Breast epithelium (tissue), 4 donors: ENCODE measurements around the gene CWC25. TPM values are rescaled to one million over a fixed set of nuclear protein-coding genes. Genes with fewer than 3 reads are reported as not detected.
"Not testable (repeated sequence)": the region's sequence is repeated elsewhere in the genome, so short reads cannot be mapped to it uniquely, and the experiment has no call there.

Experiments
- DNase-seq, 2 donors: peaks; one replicate each; pipeline ENCODE4 v3.0.0-alpha.2; 2019; ENCODE audit warnings: low spot score in 2 of 2
- H3K27ac ChIP-seq, 2 donors: fragments of 200-600 bp; sonication (generic) in 1 of 2; one replicate each; pipeline ENCODE4 v1.5.1; 2016 to 2019; ENCODE audit warnings: mild to moderate bottlenecking in 1 of 2
- H3K27me3 ChIP-seq, 2 donors: fragments of 200-600 bp; sonication (generic) in 1 of 2; one replicate each; pipeline versions ENCODE4 v1.5.1 to v1.6.0; 2017 to 2019; ENCODE audit warnings: control low read depth in 1 of 2, mild to moderate bottlenecking in 1 of 2
- H3K36me3 ChIP-seq: fragments of 200-600 bp; one replicate; pipeline ENCODE4 v1.5.1; 2019
- H3K4me1 ChIP-seq, 2 donors: fragments of 200-600 bp; sonication (generic); one replicate each; pipeline ENCODE4 v1.5.1; 2016 to 2019; ENCODE audit warnings: control low read depth in 1 of 2
- H3K4me3 ChIP-seq, 3 donors: fragments of 200-600 bp; sonication (generic); 1 replicate in 2 of 3; 2 replicates in 1 of 3; pipeline ENCODE4 v1.5.1; 2016 to 2019; ENCODE audit warnings: mild to moderate bottlenecking in 3 of 3, moderate library complexity in 2 of 3
- H3K9me3 ChIP-seq, 2 donors: fragments of 200-600 bp; sonication (generic) in 1 of 2; one replicate each; pipeline ENCODE4 v1.5.1; 2016 to 2019; ENCODE audit warnings: control low read depth in 1 of 2
- POLR2A ChIP-seq: fragments of 450-650 bp; IDR thresholded peaks from one replicate; pipeline ENCODE4 v1.6.1; 2016; ENCODE audit warnings: antibody characterized with exemption, mild to moderate bottlenecking, moderate library complexity
- POLR2AphosphoS5 ChIP-seq, 3 donors: sonication (generic); formaldehyde crosslinking; IDR thresholded peaks; one replicate each; pipeline ENCODE4 v1.6.1; 2017; ENCODE audit warnings: antibody characterized with exemption in 3 of 3
- intact Hi-C: fragments of 100-400 bp; cut with DNase I; formaldehyde crosslinking; loops from one replicate; pipeline ENCODE4 v1.15.1; 2023; ENCODE audit warnings: low total_unique reads
- total RNA-seq, 3 donors: library from RNA; depleted of rRNA; stranded (reverse); fragments of >200 nt; gene quantifications; one replicate each; pipeline ENCODE4 v1.1.0, GENCODE V29; 2016
- TF ChIP-seq, protein P1 (sequence below), 3 donors: fragments of 450-650 bp; IDR thresholded peaks; one replicate each; pipeline ENCODE4 v1.5.1; 2016 to 2017; ENCODE audit warnings: antibody characterized with exemption in 3 of 3, mild to moderate bottlenecking in 3 of 3, moderate library complexity in 3 of 3

CWC25 gene
- total RNA-seq, 3 donors from 2014 or later, result 22.1 to 42.0 (median 28.2) TPM

DNA sequence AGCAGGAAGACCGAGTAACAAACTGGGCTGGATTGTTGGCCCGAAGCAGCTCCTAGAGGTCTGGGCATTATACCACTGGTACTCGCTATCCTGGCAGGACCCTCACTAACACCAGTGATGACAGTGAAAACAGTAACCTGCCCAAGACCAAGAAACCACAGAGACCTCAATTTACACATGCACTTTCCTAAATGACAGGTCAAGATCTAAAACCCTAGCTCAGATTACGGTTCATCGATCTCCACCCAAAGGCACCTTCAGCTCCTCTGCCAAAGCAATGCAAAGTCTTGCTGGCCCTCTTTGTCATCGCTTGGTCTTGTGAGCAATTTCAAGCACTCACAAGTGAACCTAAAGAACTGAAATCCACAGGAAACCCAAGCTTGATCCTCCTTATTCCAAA lies 27.3 kb downstream of the CWC25 start:
- peak overlapping the region; percentile 97 to 99 for H3K27ac ChIP-seq
- H3K4me1 ChIP-seq, result peaks cover 5 to 18% of the 10 kb centered on the region in 2 donors
- intact Hi-C loops, result no loop called here
- peaks cover 6% of the 10 kb centered on the region for H3K36me3 ChIP-seq
- no peaks in the 10 kb centered on the region for H3K9me3 ChIP-seq
- H3K27me3 ChIP-seq, result no peaks in the 10 kb centered on the region
- DNase-seq, result no peak
- H3K4me3 ChIP-seq, result peak overlapping the region; percentile 74 to 91 (median 79)
- TF ChIP-seq POLR2AphosphoS5 (IDR thresholded peaks at IDR 0.05), result no peak
- no peak for TF ChIP-seq POLR2A
- TF ChIP-seq, protein P1, sequence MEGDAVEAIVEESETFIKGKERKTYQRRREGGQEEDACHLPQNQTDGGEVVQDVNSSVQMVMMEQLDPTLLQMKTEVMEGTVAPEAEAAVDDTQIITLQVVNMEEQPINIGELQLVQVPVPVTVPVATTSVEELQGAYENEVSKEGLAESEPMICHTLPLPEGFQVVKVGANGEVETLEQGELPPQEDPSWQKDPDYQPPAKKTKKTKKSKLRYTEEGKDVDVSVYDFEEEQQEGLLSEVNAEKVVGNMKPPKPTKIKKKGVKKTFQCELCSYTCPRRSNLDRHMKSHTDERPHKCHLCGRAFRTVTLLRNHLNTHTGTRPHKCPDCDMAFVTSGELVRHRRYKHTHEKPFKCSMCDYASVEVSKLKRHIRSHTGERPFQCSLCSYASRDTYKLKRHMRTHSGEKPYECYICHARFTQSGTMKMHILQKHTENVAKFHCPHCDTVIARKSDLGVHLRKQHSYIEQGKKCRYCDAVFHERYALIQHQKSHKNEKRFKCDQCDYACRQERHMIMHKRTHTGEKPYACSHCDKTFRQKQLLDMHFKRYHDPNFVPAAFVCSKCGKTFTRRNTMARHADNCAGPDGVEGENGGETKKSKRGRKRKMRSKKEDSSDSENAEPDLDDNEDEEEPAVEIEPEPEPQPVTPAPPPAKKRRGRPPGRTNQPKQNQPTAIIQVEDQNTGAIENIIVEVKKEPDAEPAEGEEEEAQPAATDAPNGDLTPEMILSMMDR (IDR thresholded peaks at IDR 0.05), result no peak

DNA sequence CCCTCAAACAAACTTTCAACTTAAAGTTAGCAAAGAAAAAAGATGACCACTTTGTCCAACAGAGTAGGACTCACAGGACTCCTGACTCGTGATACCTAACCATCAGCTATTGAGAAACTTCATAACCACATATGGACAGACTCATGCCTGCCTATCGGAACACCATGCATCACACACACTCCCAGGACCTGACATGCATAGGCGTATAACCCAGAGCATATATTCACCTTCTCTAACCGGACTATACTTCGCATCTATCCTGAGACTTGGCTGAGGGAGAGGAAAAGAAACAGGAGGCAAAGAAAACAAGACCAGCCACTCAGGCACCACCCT lies 28.0 kb downstream of the CWC25 start:
- peak overlapping the region; percentile 97 to 99 for H3K27ac ChIP-seq
- intact Hi-C loops, result no loop called here
- H3K27me3 ChIP-seq, result no peaks in the 10 kb centered on the region

DNA sequence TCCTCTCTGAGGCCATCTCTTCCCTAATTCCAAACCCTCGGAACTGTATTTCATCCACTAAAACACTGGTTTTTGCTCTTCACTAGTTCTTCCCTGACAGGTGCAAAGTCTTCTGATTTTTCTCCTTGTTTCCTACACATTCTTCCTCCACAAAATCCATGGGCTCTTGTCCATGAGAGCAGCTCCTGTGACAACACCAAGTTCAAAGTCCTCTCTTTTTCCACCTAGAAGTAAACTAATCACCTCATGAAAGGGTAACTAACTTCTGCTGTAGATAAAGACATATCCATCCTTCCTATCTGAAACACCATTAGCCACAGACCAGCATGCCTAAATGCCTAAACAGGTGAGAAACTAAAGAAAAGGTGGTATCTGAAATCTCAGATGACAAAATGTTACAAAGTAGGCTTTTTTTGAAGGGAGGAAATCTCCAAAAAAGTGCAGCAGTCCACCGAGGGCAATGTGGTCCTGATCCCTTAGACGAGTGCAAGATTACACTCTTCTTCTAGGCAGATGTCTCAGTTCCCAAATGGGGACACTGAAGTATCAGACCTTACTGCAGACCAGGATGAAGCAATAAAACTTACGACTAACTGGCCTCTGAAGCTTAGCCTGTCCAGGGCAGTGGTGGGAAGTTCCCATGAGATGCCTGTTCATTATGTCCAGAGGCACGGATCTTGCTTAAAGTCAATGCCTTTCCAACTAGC lies 28.5 kb downstream of the CWC25 start:
- Histone ChIP-seq H3K4me3 (peak overlapping the region in 1 of 3 donors; percentile 74), H3K4me1 (peaks cover 5 to 18% of the 10 kb centered on the region in 2 donors)
- intact Hi-C loops, result no loop called here

More for the DNA sequence above, 28.0 kb downstream of the CWC25 start:
- H3K4me3 ChIP-seq, result peak overlapping the region in 2 of 3 donors; percentile 74 to 91
- no peak for DNase-seq
- H3K4me1 ChIP-seq, result peaks cover 5 to 18% of the 10 kb centered on the region in 2 donors
- H3K36me3 ChIP-seq, result no peaks in the 10 kb centered on the region
- TF ChIP-seq POLR2AphosphoS5 (IDR thresholded peaks at IDR 0.05), result no peak
- TF ChIP-seq POLR2A, result no peak
- TF ChIP-seq, protein P1 (IDR thresholded peaks at IDR 0.05), result no peak
- H3K9me3 ChIP-seq, result no peaks in the 10 kb centered on the region

DNA sequence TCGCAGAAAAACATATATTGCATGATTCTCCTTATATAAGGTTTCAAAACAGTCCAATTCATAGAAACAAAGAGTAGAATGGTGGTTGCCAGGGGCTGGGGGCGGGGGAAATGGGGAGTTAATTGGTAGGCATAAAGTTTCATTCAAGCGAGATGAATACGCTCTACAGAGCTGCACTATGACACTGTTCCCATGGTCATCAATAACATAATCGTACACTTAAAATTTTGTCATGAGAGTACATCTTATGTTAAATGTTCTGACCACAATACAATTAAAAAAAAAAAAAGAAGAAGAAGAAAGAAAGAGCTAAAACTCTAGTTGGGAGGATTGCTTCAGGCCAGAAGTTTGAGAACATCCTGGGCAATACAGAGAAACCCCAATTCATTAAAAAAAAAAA lies 30.9 kb downstream of the CWC25 start:
- H3K4me3 ChIP-seq, result no peak overlapping the region
- H3K4me1 ChIP-seq, result peaks cover 5 to 18% of the 10 kb centered on the region in 2 donors
- no peaks in the 10 kb centered on the region for H3K27me3 ChIP-seq
- H3K36me3 ChIP-seq, result no peaks in the 10 kb centered on the region
- intact Hi-C loops, result no loop called here
- no peak overlapping the region for H3K27ac ChIP-seq
- H3K9me3 ChIP-seq, result no peaks in the 10 kb centered on the region
- TF ChIP-seq POLR2A (no peak), POLR2AphosphoS5 (IDR thresholded peaks at IDR 0.05) (no peak)
- TF ChIP-seq, protein P1 (IDR thresholded peaks at IDR 0.05), result no peak
- DNase-seq, result no peak

More for the DNA sequence above, 28.5 kb downstream of the CWC25 start:
- no peak for DNase-seq
- Histone ChIP-seq H3K27me3 (no peaks in the 10 kb centered on the region), H3K36me3 (no peaks in the 10 kb centered on the region), H3K27ac (peak overlapping the region in 1 of 2 donors; percentile 61), H3K9me3 (no peaks in the 10 kb centered on the region)
- TF ChIP-seq, protein P1 (IDR thresholded peaks at IDR 0.05), result no peak
- TF ChIP-seq POLR2AphosphoS5 (IDR thresholded peaks at IDR 0.05), result no peak
- no peak for TF ChIP-seq POLR2A

DNA sequence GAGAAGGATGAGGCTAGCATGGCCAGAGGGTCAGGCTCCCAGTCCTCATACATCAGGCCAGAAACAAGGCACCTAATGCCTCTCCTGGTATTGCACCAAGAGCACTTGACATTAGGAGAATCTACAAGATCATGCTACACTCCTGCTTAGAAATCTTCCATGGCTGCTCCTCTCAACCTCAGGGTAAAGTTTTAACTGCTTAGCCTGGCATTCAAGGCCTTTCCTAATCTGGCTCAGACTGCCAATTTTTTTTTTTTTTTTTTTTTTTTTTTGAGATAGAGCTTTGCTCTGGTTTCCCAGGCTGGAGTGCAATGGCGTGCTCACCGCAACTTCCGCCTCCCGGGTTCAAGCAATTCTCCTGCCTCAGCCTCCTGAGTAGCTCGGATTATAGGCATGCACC lies 34.0 kb downstream of the CWC25 start:
- no peak overlapping the region for H3K4me3 ChIP-seq
- no peaks in the 10 kb centered on the region for H3K27me3 ChIP-seq
- H3K4me1 ChIP-seq, result no peaks in the 10 kb centered on the region
- no peaks in the 10 kb centered on the region for H3K36me3 ChIP-seq
- TF ChIP-seq POLR2AphosphoS5 (IDR thresholded peaks at IDR 0.05), result no peak
- TF ChIP-seq, protein P1 (IDR thresholded peaks at IDR 0.05), result no peak
- no peak overlapping the region for H3K27ac ChIP-seq
- no peaks in the 10 kb centered on the region for H3K9me3 ChIP-seq
- intact Hi-C loops, result no loop called here
- DNase-seq, result no peak

DNA sequence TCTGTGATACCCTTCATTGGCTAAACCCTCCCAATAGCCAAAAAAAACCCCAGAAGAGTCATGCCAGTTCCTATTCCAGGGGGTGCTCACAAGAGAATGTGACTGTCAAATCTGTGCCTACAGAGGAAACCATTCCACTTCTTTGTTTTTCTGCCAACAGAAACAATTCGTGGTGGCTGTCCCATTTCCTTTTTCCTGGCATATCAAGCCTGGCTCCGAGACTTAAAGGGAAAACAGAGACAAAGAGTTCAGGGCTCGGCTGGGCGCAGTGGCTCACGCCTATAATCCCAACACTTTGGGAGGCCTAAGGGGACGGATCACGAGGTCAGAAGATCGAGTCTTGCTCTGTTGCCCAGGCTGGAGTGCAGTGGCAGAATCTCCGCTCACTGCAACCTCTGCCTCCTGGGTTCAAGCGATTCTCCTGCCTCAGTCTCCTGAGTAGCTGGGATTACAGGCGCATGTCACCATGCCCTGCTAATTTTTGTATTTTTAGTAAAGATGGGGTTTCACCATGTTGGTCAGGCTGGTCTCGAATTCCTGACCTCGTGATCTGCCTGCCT lies 34.9 kb downstream of the CWC25 start:
- H3K27me3 ChIP-seq, H3K4me1 ChIP-seq, intact Hi-C loops, H3K36me3 ChIP-seq, H3K27ac ChIP-seq, H3K9me3 ChIP-seq, DNase-seq, H3K4me3 ChIP-seq: not testable (repeated sequence)
